PFSK-1 (cell line): ENCODE results near the gene BNC2.

Experiments used
- FOXP2 ChIP-seq: optimal IDR thresholded peaks from 2 replicates; pipeline ENCODE3; 2011; ENCODE audit warnings: borderline replicate concordance, control low read depth, inconsistent platforms; ENCODE audit not compliant: insufficient read depth; ENCODE audit errors: extremely low read length, extremely low read depth
- POLR2AphosphoS5 ChIP-seq: IDR thresholded peaks from 2 replicates; pipeline ENCODE4 v1.6.1; 2012; ENCODE audit warnings: low read depth, mild to moderate bottlenecking, control low read depth, low read length, moderate library complexity
- REST ChIP-seq, 2 experiments: IDR thresholded peaks; 2 replicates each; pipeline versions ENCODE4 v1.6.1 to v1.8.0; 2011 to 2012; ENCODE audit warnings: low read depth in 2 of 2, low read length in 2 of 2, control low read depth in 1 of 2, inconsistent platforms in 1 of 2, mild to moderate bottlenecking in 1 of 2, moderate library complexity in 1 of 2; ENCODE audit not compliant: insufficient read depth in 1 of 2
- SIN3A ChIP-seq: IDR thresholded peaks from 2 replicates; pipeline ENCODE4 v1.6.1; 2012; ENCODE audit warnings: mild to moderate bottlenecking, low read length, moderate library complexity, borderline replicate concordance; ENCODE audit not compliant: insufficient read depth
- TAF1 ChIP-seq: IDR thresholded peaks from 2 replicates; pipeline ENCODE4 v1.6.1; 2012; ENCODE audit warnings: low read length, control low read depth, borderline replicate concordance; ENCODE audit not compliant: insufficient read depth

BNC2 gene

GRCh38 chr9:16708656-16709435 lies 161.6 kb downstream of the BNC2 start:
- no peak for TF ChIP-seq REST (IDR thresholded peaks at IDR 0.05; ENCODE audit: insufficient read depth in 1 of 2, low read depth in 2 of 2, low read length in 2 of 2)
- TF ChIP-seq POLR2AphosphoS5, result no peak
- TF ChIP-seq SIN3A, result no peak
- TF ChIP-seq FOXP2, result no peak
- TF ChIP-seq TAF1, result no peak

- TF ChIP-seq FOXP2 (peak; percentile 90), REST (IDR thresholded peaks at IDR 0.05; ENCODE audit: insufficient read depth in 1 of 2, low read depth in 2 of 2, low read length in 2 of 2) (no peak), SIN3A (0 out of 2 replicates have a peak, but pooled peaks have one; percentile 15)
Observed at GRCh38 chr9:16705111-16705604, 165.3 kb downstream of the BNC2 start.

- no peak for TF ChIP-seq SIN3A
- no peak; the same call in none of the 2 replicates for TF ChIP-seq POLR2AphosphoS5
- no peak for TF ChIP-seq REST (IDR thresholded peaks at IDR 0.05; ENCODE audit: insufficient read depth in 1 of 2, low read depth in 2 of 2, low read length in 2 of 2)
- no peak for TF ChIP-seq FOXP2
- no peak for TF ChIP-seq TAF1
Observed at GRCh38 chr9:16704116-16705110, 166.1 kb downstream of the BNC2 start.

GRCh38 chr9:16701347-16701746 lies 169.1 kb downstream of the BNC2 start:
- TF ChIP-seq TAF1, result no peak
- TF ChIP-seq FOXP2, result no peak
- no peak for TF ChIP-seq SIN3A
- TF ChIP-seq POLR2AphosphoS5, result no peak
- TF ChIP-seq REST (IDR thresholded peaks at IDR 0.05; ENCODE audit: insufficient read depth in 1 of 2, low read depth in 2 of 2, low read length in 2 of 2), result no peak
